ENCODE measurements around the gene CLK2. TPM values are rescaled to one million over a fixed set of nuclear protein-coding genes. Genes with fewer than 3 reads are reported as not detected.
A peak's percentile ranks its signal among the peaks of the same experiment; 100 is the strongest.
"Not testable (repeated sequence)": the region's sequence is repeated elsewhere in the genome, so short reads cannot be mapped to it uniquely, and the experiment has no call there.

CLK2 gene
- total RNA-seq, 1 donor from 2014 or later: 62.8 TPM

DNA sequence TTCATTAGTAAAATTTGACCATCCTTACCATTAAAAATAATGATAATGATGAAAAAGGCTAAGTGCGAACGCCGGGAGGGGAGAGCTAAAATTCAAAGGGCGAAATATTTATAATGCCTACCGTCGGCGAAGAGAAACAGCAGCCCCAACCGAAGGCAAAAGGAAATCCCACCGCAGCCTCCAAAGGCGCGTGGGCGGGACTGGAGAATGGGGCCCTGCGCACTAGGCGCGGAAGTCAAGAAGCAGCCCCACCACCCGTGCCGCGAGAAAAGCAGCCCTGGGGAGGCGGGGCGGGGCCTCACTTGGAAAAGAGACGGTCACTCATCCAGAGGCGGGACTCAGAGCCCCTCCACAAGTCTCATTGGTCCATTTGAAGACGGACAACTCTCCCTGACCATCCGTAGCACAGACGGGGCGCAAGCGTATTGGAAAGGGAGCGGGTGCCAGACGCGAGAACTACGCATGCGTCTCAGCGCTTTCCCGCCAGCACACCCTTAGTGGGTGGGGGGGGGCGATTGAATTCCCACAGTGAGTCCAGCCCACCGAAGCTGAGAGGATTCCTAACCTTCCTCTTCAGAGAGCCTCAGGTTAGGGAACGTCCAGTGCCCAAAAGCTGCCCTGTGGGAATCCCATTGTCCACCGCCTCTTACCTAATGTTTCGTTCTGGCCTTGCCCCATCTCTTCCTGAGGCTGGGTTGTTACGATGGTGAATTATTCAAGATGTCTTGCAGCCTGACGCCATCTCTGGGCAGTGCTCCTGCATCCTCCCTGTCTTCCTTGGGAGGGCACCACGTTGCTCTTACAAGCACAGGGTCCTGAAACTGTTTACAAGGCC is 45.8 kb downstream of the CLK2 start:
- H3K27me3 Mint-ChIP-seq (ENCODE audit: unreplicated experiment): peaks cover 12% of the 10 kb centered on the region
- H3K36me3 Mint-ChIP-seq (ENCODE audit: low read depth, unreplicated experiment): peaks cover 5% of the 10 kb centered on the region
- TF ChIP-seq, protein P1, sequence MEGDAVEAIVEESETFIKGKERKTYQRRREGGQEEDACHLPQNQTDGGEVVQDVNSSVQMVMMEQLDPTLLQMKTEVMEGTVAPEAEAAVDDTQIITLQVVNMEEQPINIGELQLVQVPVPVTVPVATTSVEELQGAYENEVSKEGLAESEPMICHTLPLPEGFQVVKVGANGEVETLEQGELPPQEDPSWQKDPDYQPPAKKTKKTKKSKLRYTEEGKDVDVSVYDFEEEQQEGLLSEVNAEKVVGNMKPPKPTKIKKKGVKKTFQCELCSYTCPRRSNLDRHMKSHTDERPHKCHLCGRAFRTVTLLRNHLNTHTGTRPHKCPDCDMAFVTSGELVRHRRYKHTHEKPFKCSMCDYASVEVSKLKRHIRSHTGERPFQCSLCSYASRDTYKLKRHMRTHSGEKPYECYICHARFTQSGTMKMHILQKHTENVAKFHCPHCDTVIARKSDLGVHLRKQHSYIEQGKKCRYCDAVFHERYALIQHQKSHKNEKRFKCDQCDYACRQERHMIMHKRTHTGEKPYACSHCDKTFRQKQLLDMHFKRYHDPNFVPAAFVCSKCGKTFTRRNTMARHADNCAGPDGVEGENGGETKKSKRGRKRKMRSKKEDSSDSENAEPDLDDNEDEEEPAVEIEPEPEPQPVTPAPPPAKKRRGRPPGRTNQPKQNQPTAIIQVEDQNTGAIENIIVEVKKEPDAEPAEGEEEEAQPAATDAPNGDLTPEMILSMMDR (IDR thresholded peaks at IDR 0.05; ENCODE audit: unreplicated experiment): no peak
- H3K4me3 Mint-ChIP-seq (ENCODE audit: unreplicated experiment): peak overlapping the region; percentile 91
- H3K9me3 Mint-ChIP-seq (ENCODE audit: unreplicated experiment): no peaks in the 10 kb centered on the region
- peak overlapping the region; percentile 93 for H3K27ac Mint-ChIP-seq (ENCODE audit: unreplicated experiment)
- peak; percentile 94 for DNase-seq (ENCODE audit: low spot score)
- peaks cover 20% of the 10 kb centered on the region for H3K4me1 Mint-ChIP-seq (ENCODE audit: unreplicated experiment)

DNA sequence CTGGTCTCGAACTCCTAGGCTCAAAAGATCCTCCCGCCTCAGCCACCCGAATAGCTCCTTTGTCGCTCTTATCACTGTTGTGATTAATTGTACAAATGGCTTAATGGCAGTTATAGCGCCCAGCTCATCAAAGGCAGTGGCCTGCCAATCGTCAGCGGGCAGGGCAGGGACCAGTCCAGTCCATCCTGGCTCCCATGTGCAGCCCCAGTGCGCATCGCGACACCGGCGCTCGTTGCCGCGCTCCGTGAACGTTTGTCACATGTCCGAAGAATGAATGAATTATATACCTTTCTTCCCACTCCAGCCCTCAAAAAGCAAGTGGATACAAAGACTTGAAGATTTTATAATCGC is 46.4 kb downstream of the CLK2 start:
- peak overlapping the region; percentile 80 for H3K27ac Mint-ChIP-seq (ENCODE audit: unreplicated experiment)
- peaks cover 25% of the 10 kb centered on the region for H3K4me1 Mint-ChIP-seq (ENCODE audit: unreplicated experiment)
- TF ChIP-seq, protein P1 (IDR thresholded peaks at IDR 0.05; ENCODE audit: unreplicated experiment): peak; percentile 23
- peaks cover 5% of the 10 kb centered on the region for H3K36me3 Mint-ChIP-seq (ENCODE audit: low read depth, unreplicated experiment)
- H3K27me3 Mint-ChIP-seq (ENCODE audit: unreplicated experiment): peaks cover 14% of the 10 kb centered on the region
- H3K4me3 Mint-ChIP-seq (ENCODE audit: unreplicated experiment): peak overlapping the region; percentile 91
- peak; percentile 63 for DNase-seq (ENCODE audit: low spot score)
- H3K9me3 Mint-ChIP-seq (ENCODE audit: unreplicated experiment): no peaks in the 10 kb centered on the region

GRCh38 chr1:155226188-155226909 is 47.0 kb downstream of the CLK2 start:
- Mint-ChIP-seq H3K27ac (ENCODE audit: unreplicated experiment) (peak overlapping the region; percentile 80), H3K9me3 (ENCODE audit: unreplicated experiment) (no peaks in the 10 kb centered on the region), H3K4me3 (ENCODE audit: unreplicated experiment) (peak overlapping the region; percentile 91), H3K4me1 (ENCODE audit: unreplicated experiment) (peaks cover 25% of the 10 kb centered on the region), H3K36me3 (ENCODE audit: low read depth, unreplicated experiment) (peaks cover 5% of the 10 kb centered on the region), H3K27me3 (ENCODE audit: unreplicated experiment) (peaks cover 13% of the 10 kb centered on the region)
- TF ChIP-seq, protein P1 (IDR thresholded peaks at IDR 0.05; ENCODE audit: unreplicated experiment): peak; percentile 46
- DNase-seq (ENCODE audit: low spot score): peak; percentile 71

- H3K36me3 Mint-ChIP-seq (ENCODE audit: low read depth, unreplicated experiment); H3K27ac Mint-ChIP-seq (ENCODE audit: unreplicated experiment); DNase-seq (ENCODE audit: low spot score); H3K4me3 Mint-ChIP-seq (ENCODE audit: unreplicated experiment); H3K9me3 Mint-ChIP-seq (ENCODE audit: unreplicated experiment): not testable (repeated sequence)
- Mint-ChIP-seq H3K27me3 (ENCODE audit: unreplicated experiment) (peaks cover 10% of the 10 kb centered on the region), H3K4me1 (ENCODE audit: unreplicated experiment) (peaks cover 29% of the 10 kb centered on the region)
Observed at GRCh38 chr1:155225404-155225759, 47.9 kb downstream of the CLK2 start.

DNA sequence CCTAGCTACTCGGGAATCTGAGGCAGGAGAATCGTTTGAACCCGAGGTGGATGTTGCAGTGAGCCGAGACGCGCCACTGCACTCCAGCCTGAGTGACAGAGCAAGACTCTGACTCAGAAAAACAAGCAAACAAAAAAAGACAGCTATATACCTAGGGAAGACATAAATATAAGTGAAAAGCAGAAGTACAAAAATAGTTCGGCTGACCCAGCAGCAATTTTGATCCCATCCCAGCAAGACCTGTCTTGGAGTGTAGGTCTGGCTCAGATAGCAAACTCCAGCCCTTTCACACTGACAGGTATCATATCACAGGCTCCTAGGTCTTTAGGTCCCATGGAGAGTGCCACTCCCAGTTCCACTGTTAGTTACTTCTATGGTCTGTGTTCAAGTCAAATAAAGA is 50.3 kb downstream of the CLK2 start:
- Mint-ChIP-seq H3K27me3 (ENCODE audit: unreplicated experiment) (peaks cover 10% of the 10 kb centered on the region), H3K9me3 (ENCODE audit: unreplicated experiment) (no peaks in the 10 kb centered on the region), H3K27ac (ENCODE audit: unreplicated experiment) (peak overlapping the region; percentile 36), H3K4me1 (ENCODE audit: unreplicated experiment) (peaks cover 43% of the 10 kb centered on the region), H3K4me3 (ENCODE audit: unreplicated experiment) (no peak overlapping the region), H3K36me3 (ENCODE audit: low read depth, unreplicated experiment) (peaks cover 5% of the 10 kb centered on the region)
- TF ChIP-seq, protein P1 (IDR thresholded peaks at IDR 0.05; ENCODE audit: unreplicated experiment): no peak
- no peak for DNase-seq (ENCODE audit: low spot score)

- not testable (repeated sequence) for H3K27me3 Mint-ChIP-seq (ENCODE audit: unreplicated experiment); DNase-seq (ENCODE audit: low spot score); H3K9me3 Mint-ChIP-seq (ENCODE audit: unreplicated experiment); H3K4me3 Mint-ChIP-seq (ENCODE audit: unreplicated experiment); H3K36me3 Mint-ChIP-seq (ENCODE audit: low read depth, unreplicated experiment)
- peaks cover 26% of the 10 kb centered on the region for H3K4me1 Mint-ChIP-seq (ENCODE audit: unreplicated experiment)
- H3K27ac Mint-ChIP-seq (ENCODE audit: unreplicated experiment): peak overlapping the region; percentile 91
Observed at GRCh38 chr1:155220211-155220965, 52.9 kb downstream of the CLK2 start.
